Smooth muscle cell (in vitro differentiated cells): ENCODE measurements around the gene EWSR1. TPM values are rescaled to one million over a fixed set of nuclear protein-coding genes. Genes with fewer than 3 reads are reported as not detected.

ENCODE experiments used
- DNase-seq: peaks from one replicate; lab custom pipeline; 2025; ENCODE audit not compliant: unreplicated experiment; lab: John Stamatoyannopoulos, UW
- H2AFZ ChIP-seq: fragments of 200-600 bp; sonication (generic); 2 replicates; pipeline ENCODE4 v1.6.0; 2016; ENCODE audit warnings: antibody characterized with exemption, low read depth, mild to moderate bottlenecking
- H3F3A ChIP-seq: fragments of 200-600 bp; sonication (generic); 2 replicates; pipeline ENCODE4 v1.6.0; 2017; ENCODE audit warnings: antibody characterized with exemption, low read depth
- H3K27ac ChIP-seq: fragments of 200-600 bp; sonication (generic); 2 replicates; pipeline ENCODE4 v1.5.1; 2016; ENCODE audit warnings: low read depth, mild to moderate bottlenecking
- H3K27me3 ChIP-seq: fragments of 200-600 bp; sonication (generic); 2 replicates; pipeline ENCODE4 v1.6.1; 2016; ENCODE audit warnings: low read depth, mild to moderate bottlenecking
- H3K36me3 ChIP-seq: fragments of 200-600 bp; sonication (generic); 2 replicates; pipeline ENCODE4 v1.5.1; 2016; ENCODE audit warnings: low read depth
- H3K4me1 ChIP-seq: fragments of 200-600 bp; sonication (generic); 2 replicates; pipeline ENCODE4 v1.5.1; 2016; ENCODE audit warnings: low read depth
- H3K4me2 ChIP-seq: fragments of 200-600 bp; sonication (generic); 2 replicates; pipeline ENCODE4 v1.6.0; 2016; ENCODE audit warnings: mild to moderate bottlenecking
- H3K4me3 ChIP-seq: fragments of 200-600 bp; sonication (generic); 2 replicates; pipeline ENCODE4 v1.5.1; 2016; ENCODE audit warnings: mild to moderate bottlenecking
- H3K79me2 ChIP-seq: fragments of 200-600 bp; sonication (generic); 2 replicates; pipeline ENCODE4 v1.6.0; 2016; ENCODE audit warnings: low read depth, mild to moderate bottlenecking
- H3K9ac ChIP-seq: fragments of 200-600 bp; sonication (generic); 2 replicates; pipeline ENCODE4 v1.6.0; 2016; ENCODE audit warnings: low read depth
- H3K9me3 ChIP-seq: fragments of 200-600 bp; sonication (generic); replicated peaks from 2 replicates; pipeline ENCODE4 v1.5.1; 2016; ENCODE audit warnings: low read depth
- H4K20me1 ChIP-seq: fragments of 200-600 bp; sonication (generic); 2 replicates; pipeline ENCODE4 v1.6.0; 2016; ENCODE audit warnings: low read depth
- CTCF ChIP-seq: fragments of 200-600 bp; sonication (generic); IDR thresholded peaks from 2 replicates; pipeline ENCODE4 v1.5.1; 2017; ENCODE audit warnings: borderline replicate concordance, mild to moderate bottlenecking, antibody characterized with exemption; ENCODE audit not compliant: insufficient read depth, poor library complexity, severe bottlenecking
- WGBS: methylation state at CpG from one replicate; pipeline ENCODE4 v1.1.7; 2016; ENCODE audit warnings: low lambda C conversion rate; 5-methylcytosine and 5-hydroxymethylcytosine counted together
- polyA plus RNA-seq: library from polyadenylated mRNA; unstranded; fragments of >200 nt; fragmentation: Nextera tagmentation; extraction: Ambion mirVana; gene quantifications from 2 replicates; pipeline ENCODE4 v1.2.1, GENCODE V29; 2016
- total RNA-seq: library from RNA; depleted of rRNA; stranded (reverse); fragments of >200 nt; gene quantifications from 2 replicates; pipeline ENCODE4 v1.2.3, GENCODE V29; 2014

The EWSR1 gene
- total and polyA plus RNA-seq, 2 experiments from 2014 or later, result 164 to 197 TPM

- TF ChIP-seq CTCF, result no peak
- no peak overlapping the region for H3K9ac ChIP-seq
- no peaks in the 10 kb centered on the region for H3F3A ChIP-seq
- no peaks in the 10 kb centered on the region for H3K4me1 ChIP-seq
- WGBS, result 97% methylated on average over 17 of the region's 17 CpGs
- H3K9me3 ChIP-seq, result no peaks in the 10 kb centered on the region
- no peaks in the 10 kb centered on the region for H3K36me3 ChIP-seq
- H3K27me3 ChIP-seq, result no peaks in the 10 kb centered on the region
- H2AFZ ChIP-seq, result no peak overlapping the region
- no peak overlapping the region for H3K4me3 ChIP-seq
- no peaks in the 10 kb centered on the region for H4K20me1 ChIP-seq
- H3K79me2 ChIP-seq, result no peaks in the 10 kb centered on the region
- DNase-seq, result no peak
- no peak overlapping the region for H3K4me2 ChIP-seq
- no peak overlapping the region for H3K27ac ChIP-seq
Observed at GRCh38 chr22:29258407-29259252, 9.4 kb upstream of the EWSR1 start.

- no peak for TF ChIP-seq CTCF
- Histone ChIP-seq H3F3A (no peaks in the 10 kb centered on the region), H3K4me2 (no peak overlapping the region), H3K9ac (no peak overlapping the region), H3K4me1 (no peaks in the 10 kb centered on the region), H3K79me2 (no peaks in the 10 kb centered on the region), H4K20me1 (no peaks in the 10 kb centered on the region), H3K4me3 (no peak overlapping the region), H3K36me3 (no peaks in the 10 kb centered on the region), H2AFZ (no peak overlapping the region), H3K27ac (no peak overlapping the region), H3K9me3 (no peaks in the 10 kb centered on the region), H3K27me3 (no peaks in the 10 kb centered on the region)
- 81% methylated on average over 11 of the region's 11 CpGs for WGBS
- DNase-seq, result no peak
Observed at GRCh38 chr22:29259253-29259899, 8.7 kb upstream of the EWSR1 start.

- no peaks in the 10 kb centered on the region for H3K4me1 ChIP-seq
- no peak overlapping the region for H3K4me2 ChIP-seq
- H3K36me3 ChIP-seq, result no peaks in the 10 kb centered on the region
- H3K79me2 ChIP-seq, result no peaks in the 10 kb centered on the region
- no peak for DNase-seq
- WGBS, result 98% methylated on average over 13 of the region's 13 CpGs
- no peak overlapping the region for H3K9ac ChIP-seq
- H3K27ac ChIP-seq, result no peak overlapping the region
- no peaks in the 10 kb centered on the region for H3K27me3 ChIP-seq
- H3K4me3 ChIP-seq, result no peak overlapping the region
- no peak for TF ChIP-seq CTCF
- H3K9me3 ChIP-seq, result no peaks in the 10 kb centered on the region
- H3F3A ChIP-seq, result no peaks in the 10 kb centered on the region
- H4K20me1 ChIP-seq, result no peaks in the 10 kb centered on the region
- H2AFZ ChIP-seq, result no peak overlapping the region
Observed at GRCh38 chr22:29260031-29260560, 8.0 kb upstream of the EWSR1 start.
